Measurements from ENCODE around the gene FAM151A. TPM values are rescaled to one million over a fixed set of nuclear protein-coding genes. Genes with fewer than 3 reads are reported as not detected.

Gene FAM151A
- total and polyA plus RNA-seq, 2 of the 13 experiments (the other 11 are each of a cell fraction or from before 2014, with no cell fraction given), result 0.29 to 3.6 TPM

GRCh38 chr1:54597455-54598030 lies 25.8 kb downstream of the FAM151A start:
- H3K36me3 ChIP-seq (replicated peaks in 1 of 2; ENCODE audit: control insufficient read depth in 1 of 2, insufficient read depth in 2 of 2, low read length in 2 of 2), result no peaks in the 10 kb centered on the region; a peak in 1 of 5 replicates
- H2AFZ ChIP-seq (ENCODE audit: low read length), result no peak overlapping the region
- no peak overlapping the region for H3K9ac ChIP-seq (ENCODE audit: insufficient read depth, low read depth, low read length)
- H3K27ac ChIP-seq (ENCODE audit: extremely low read length, insufficient read depth, low read length), result no peak overlapping the region
- no TSS peak for BruUV-seq (replicated peaks)
- no peak overlapping the region for H3K4me3 ChIP-seq (replicated peaks in 1 of 3; ENCODE audit: insufficient read depth in 1 of 3, low read depth in 2 of 3, low read length in 3 of 3)
- FAIRE-seq, result no peak
- TF ChIP-seq ZNF329 (CRISPR knock-in tag; IDR thresholded peaks at IDR 0.05; ENCODE audit: low read depth), result peak; percentile 94
- TF ChIP-seq, protein P1, sequence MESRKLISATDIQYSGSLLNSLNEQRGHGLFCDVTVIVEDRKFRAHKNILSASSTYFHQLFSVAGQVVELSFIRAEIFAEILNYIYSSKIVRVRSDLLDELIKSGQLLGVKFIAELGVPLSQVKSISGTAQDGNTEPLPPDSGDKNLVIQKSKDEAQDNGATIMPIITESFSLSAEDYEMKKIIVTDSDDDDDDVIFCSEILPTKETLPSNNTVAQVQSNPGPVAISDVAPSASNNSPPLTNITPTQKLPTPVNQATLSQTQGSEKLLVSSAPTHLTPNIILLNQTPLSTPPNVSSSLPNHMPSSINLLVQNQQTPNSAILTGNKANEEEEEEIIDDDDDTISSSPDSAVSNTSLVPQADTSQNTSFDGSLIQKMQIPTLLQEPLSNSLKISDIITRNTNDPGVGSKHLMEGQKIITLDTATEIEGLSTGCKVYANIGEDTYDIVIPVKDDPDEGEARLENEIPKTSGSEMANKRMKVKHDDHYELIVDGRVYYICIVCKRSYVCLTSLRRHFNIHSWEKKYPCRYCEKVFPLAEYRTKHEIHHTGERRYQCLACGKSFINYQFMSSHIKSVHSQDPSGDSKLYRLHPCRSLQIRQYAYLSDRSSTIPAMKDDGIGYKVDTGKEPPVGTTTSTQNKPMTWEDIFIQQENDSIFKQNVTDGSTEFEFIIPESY (CRISPR knock-in tag; IDR thresholded peaks at IDR 0.05), result no peak
- TF ChIP-seq SMAD9 (CRISPR knock-in tag; IDR thresholded peaks at IDR 0.05), result no peak
- H3K79me2 ChIP-seq (ENCODE audit: insufficient read depth, low read length), result no peaks in the 10 kb centered on the region
- no peaks in the 10 kb centered on the region for H3K27me3 ChIP-seq (ENCODE audit: control insufficient read depth in 1 of 2, insufficient read depth in 2 of 2, low read length in 2 of 2)
- no peaks in the 10 kb centered on the region for H3K9me3 ChIP-seq (ENCODE audit: low read length)
- intact Hi-C loops (cut with micrococcal nuclease; ENCODE audit: unreplicated experiment) (no loop called here), in situ Hi-C loops (cut with HindIII; ENCODE audit: extremely low pct_ligation_motif_present, low pct_unique_long_range_greater_than_20kb) (no loop called here)
- ChIA-PET POLR2A (no interaction called here), CTCF (ENCODE audit: low intra/inter-chr PET ratio, low total read pairs) (no interaction called here)
- H3K4me1 ChIP-seq (ENCODE audit: insufficient read depth, low read length), result peaks cover 28% of the 10 kb centered on the region
- 93% methylated on average over 3 of the region's 3 CpGs for WGBS (ENCODE audit: low lambda C conversion rate)
- no peak for ATAC-seq
- H3K4me2 ChIP-seq (ENCODE audit: low read depth, low read length), result no peak overlapping the region
- no peak for DNase-seq (ENCODE audit: low spot score)
- no peaks in the 10 kb centered on the region for H4K20me1 ChIP-seq (ENCODE audit: insufficient read depth, low read length)

GRCh38 chr1:54596756-54597155 lies 26.6 kb downstream of the FAM151A start:
- ATAC-seq, result peak; percentile 20; the same call in 1 of the 3 replicates
- POLR2A ChIA-PET, result no interaction called here
- no peak overlapping the region for H3K4me3 ChIP-seq (replicated peaks in 1 of 3; ENCODE audit: insufficient read depth in 1 of 3, low read depth in 2 of 3, low read length in 3 of 3)

More at GRCh38 chr1:54596756-54597155, 26.6 kb downstream of the FAM151A start:
- Histone ChIP-seq H3K9me3 (ENCODE audit: low read length) (no peaks in the 10 kb centered on the region), H3K79me2 (ENCODE audit: insufficient read depth, low read length) (no peaks in the 10 kb centered on the region), H3K27ac (ENCODE audit: extremely low read length, insufficient read depth, low read length) (no peak overlapping the region), H3K9ac (ENCODE audit: insufficient read depth, low read depth, low read length) (no peak overlapping the region), H3K27me3 (ENCODE audit: control insufficient read depth in 1 of 2, insufficient read depth in 2 of 2, low read length in 2 of 2) (no peaks in the 10 kb centered on the region), H3K4me1 (ENCODE audit: insufficient read depth, low read length) (peaks cover 24% of the 10 kb centered on the region), H3K36me3 (replicated peaks in 1 of 2; ENCODE audit: control insufficient read depth in 1 of 2, insufficient read depth in 2 of 2, low read length in 2 of 2) (no peaks in the 10 kb centered on the region; a peak in 1 of 5 replicates), H3K4me2 (ENCODE audit: low read depth, low read length) (no peak overlapping the region), H4K20me1 (ENCODE audit: insufficient read depth, low read length) (no peaks in the 10 kb centered on the region), H2AFZ (ENCODE audit: low read length) (no peak overlapping the region)
- FAIRE-seq (no peak), DNase-seq (ENCODE audit: low spot score) (no peak)
- no peak for TF ChIP-seq ZNF839 (CRISPR knock-in tag; IDR thresholded peaks at IDR 0.05; ENCODE audit: borderline replicate concordance)
- TF ChIP-seq E2F1 (CRISPR knock-in tag; IDR thresholded peaks at IDR 0.05), result no peak
- TF ChIP-seq DDIT3 (CRISPR knock-in tag; IDR thresholded peaks at IDR 0.05), result no peak
- TF ChIP-seq REPIN1 (CRISPR knock-in tag; IDR thresholded peaks at IDR 0.05; ENCODE audit: borderline replicate concordance, low read depth), result no peak
- TF ChIP-seq ZKSCAN1 (IDR thresholded peaks at IDR 0.05; ENCODE audit: low read length), result no peak
- TF ChIP-seq ZNF674 (CRISPR knock-in tag; IDR thresholded peaks at IDR 0.05; ENCODE audit: low read depth), result no peak
- CTCF ChIA-PET (ENCODE audit: low intra/inter-chr PET ratio, low total read pairs), result no interaction called here
- 73% methylated on average over 2 of the region's 3 CpGs for WGBS (ENCODE audit: low lambda C conversion rate)
- in situ Hi-C loops (cut with HindIII; ENCODE audit: extremely low pct_ligation_motif_present, low pct_unique_long_range_greater_than_20kb) (no loop called here), intact Hi-C loops (cut with micrococcal nuclease; ENCODE audit: unreplicated experiment) (no loop called here)
- BruUV-seq (replicated peaks), result no TSS peak

All from HepG2 (cell line).